GM19239 (cell line): ENCODE data around the gene KRT33B.
A peak's percentile ranks its signal among the peaks of the same experiment; 100 is the strongest.
"Not testable (repeated sequence)": the region's sequence is repeated elsewhere in the genome, so short reads cannot be mapped to it uniquely, and the experiment has no call there.

ENCODE experiments used
- DNase-seq: peaks from one replicate; pipeline ENCODE4 v3.0.0; 2011; ENCODE audit warnings: low spot score; ENCODE audit not compliant: insufficient read length
- FAIRE-seq: peaks from 2 replicates; lab custom pipeline; 2011; peaks lifted over from hg19 to GRCh38; lab: Jason Lieb, UNC

Gene KRT33B

GRCh38 chr17:41351177-41351576 is 18.4 kb downstream of the KRT33B start:
- no peak for FAIRE-seq

GRCh38 chr17:41350381-41350878 is 19.2 kb downstream of the KRT33B start, which contains the start of gene KRT33A:
KRT33A (minus strand) TSS chr17:41350828; CDS start chr17:41350767, 61 bp downstream.
- DNase-seq, FAIRE-seq: not testable (repeated sequence)

More at GRCh38 chr17:41351177-41351576, 18.4 kb downstream of the KRT33B start:
- no peak for DNase-seq

- no peak for DNase-seq
- no peak for FAIRE-seq
These were observed 21.5 kb downstream of the KRT33B start for GRCh38 chr17:41347869-41348760.

GRCh38 chr17:41346421-41346820 is 23.2 kb downstream of the KRT33B start:
- not testable (repeated sequence) for DNase-seq, FAIRE-seq

- no peak for FAIRE-seq
These were observed 23.6 kb downstream of the KRT33B start for GRCh38 chr17:41345992-41346391.

GRCh38 chr17:41343029-41343428 is 26.6 kb downstream of the KRT33B start:
- DNase-seq = no peak
- FAIRE-seq = no peak

More at GRCh38 chr17:41345992-41346391, 23.6 kb downstream of the KRT33B start:
- no peak for DNase-seq

GRCh38 chr17:41340934-41341861 is 28.4 kb downstream of the KRT33B start:
- peak; percentile 96 for FAIRE-seq
- DNase-seq = no peak

- DNase-seq = no peak
- no peak for FAIRE-seq
These were observed 29.1 kb downstream of the KRT33B start for GRCh38 chr17:41340494-41340893.

GRCh38 chr17:41339571-41340172 is 29.9 kb downstream of the KRT33B start:
- DNase-seq = no peak
- peak; percentile 11 for FAIRE-seq

GRCh38 chr17:41338961-41339485 is 30.6 kb downstream of the KRT33B start:
- DNase-seq (no peak), FAIRE-seq (no peak)

GRCh38 chr17:41335747-41336146 is 33.9 kb downstream of the KRT33B start:
- no peak for DNase-seq
- no peak for FAIRE-seq

GRCh38 chr17:41334385-41335305 is 35.0 kb downstream of the KRT33B start:
- DNase-seq (no peak), FAIRE-seq (peak; percentile 40)

GRCh38 chr17:41333836-41334235 is 35.8 kb downstream of the KRT33B start:
- FAIRE-seq = no peak
- DNase-seq = no peak

GRCh38 chr17:41333098-41333497 is 36.5 kb downstream of the KRT33B start:
- no peak for DNase-seq
- FAIRE-seq = no peak

GRCh38 chr17:41332239-41332638 is 37.4 kb downstream of the KRT33B start:
- no peak for FAIRE-seq

GRCh38 chr17:41331606-41332005 is 38.0 kb downstream of the KRT33B start:
- DNase-seq (no peak), FAIRE-seq (no peak)

More at GRCh38 chr17:41332239-41332638, 37.4 kb downstream of the KRT33B start:
- DNase-seq = no peak

GRCh38 chr17:41329279-41329948 is 40.2 kb downstream of the KRT33B start:
- FAIRE-seq = no peak

GRCh38 chr17:41328207-41328606 is 41.4 kb downstream of the KRT33B start:
- FAIRE-seq (no peak), DNase-seq (no peak)

More at GRCh38 chr17:41329279-41329948, 40.2 kb downstream of the KRT33B start:
- DNase-seq = no peak
